Astrocyte (in vitro differentiated cells and primary cell): ENCODE measurements around the gene ADAMTS8. TPM values are rescaled to one million over a fixed set of nuclear protein-coding genes. Genes with fewer than 3 reads are reported as not detected.

Experiments used
- DNase-seq: peaks from one replicate; pipeline ENCODE4 v3.0.0-alpha.2; 2010; ENCODE audit warnings: low read depth
- FAIRE-seq: peaks from 2 replicates; lab custom pipeline; 2011; peaks lifted over from hg19 to GRCh38; lab: Jason Lieb, UNC
- H2AFZ ChIP-seq: 2 replicates; pipeline ENCODE4 v1.6.0; 2012; ENCODE audit warnings: low read depth, low read length, inconsistent platforms
- H3K27ac ChIP-seq: 2 replicates; pipeline ENCODE4 v1.5.1; 2011; ENCODE audit warnings: low read depth, low read length, inconsistent platforms
- H3K27me3 ChIP-seq: 2 replicates; pipeline ENCODE4 v1.6.0; 2011; ENCODE audit warnings: low read length, inconsistent platforms; ENCODE audit not compliant: insufficient read depth
- H3K36me3 ChIP-seq: 2 replicates; pipeline ENCODE4 v1.5.1; 2011; ENCODE audit warnings: low read length, inconsistent platforms; ENCODE audit not compliant: insufficient read depth
- H3K4me1 ChIP-seq: 2 replicates; pipeline ENCODE4 v1.5.1; 2011; ENCODE audit warnings: low read length, inconsistent platforms; ENCODE audit not compliant: insufficient read depth
- H3K4me2 ChIP-seq: 2 replicates; pipeline ENCODE4 v1.6.0; 2012; ENCODE audit warnings: low read length, inconsistent platforms
- H3K4me3 ChIP-seq: 2 replicates; pipeline ENCODE4 v1.5.1; 2011; ENCODE audit warnings: low read depth, mild to moderate bottlenecking, low read length, inconsistent platforms; ENCODE audit not compliant: insufficient read depth
- H3K79me2 ChIP-seq: 2 replicates; pipeline ENCODE4 v1.6.0; 2012; ENCODE audit warnings: mild to moderate bottlenecking, low read length, inconsistent platforms; ENCODE audit not compliant: insufficient read depth
- H3K9ac ChIP-seq: 2 replicates; pipeline ENCODE4 v1.6.0; 2012; ENCODE audit warnings: mild to moderate bottlenecking, low read length, inconsistent platforms
- H3K9me3 ChIP-seq: 2 replicates; pipeline ENCODE4 v1.5.1; 2012; ENCODE audit warnings: low read depth, mild to moderate bottlenecking, low read length, inconsistent platforms; ENCODE audit not compliant: insufficient read depth
- H4K20me1 ChIP-seq: 2 replicates; pipeline ENCODE4 v1.6.0; 2012; ENCODE audit warnings: low read length, inconsistent platforms; ENCODE audit not compliant: insufficient read depth
- H3K27ac Mint-ChIP-seq: one replicate; pipeline ENCODE4 v1.8.0; 2021; ENCODE audit warnings: mild to moderate bottlenecking, mixed read lengths; ENCODE audit not compliant: unreplicated experiment
- H3K27me3 Mint-ChIP-seq: one replicate; pipeline ENCODE4 v1.8.0; 2021; ENCODE audit warnings: low read depth, mixed read lengths; ENCODE audit not compliant: unreplicated experiment
- H3K36me3 Mint-ChIP-seq: one replicate; pipeline ENCODE4 v1.8.0; 2021; ENCODE audit warnings: low read depth, mixed read lengths; ENCODE audit not compliant: unreplicated experiment
- H3K4me1 Mint-ChIP-seq: one replicate; pipeline ENCODE4 v1.8.0; 2021; ENCODE audit warnings: low read depth, mixed read lengths; ENCODE audit not compliant: unreplicated experiment
- H3K4me3 Mint-ChIP-seq: one replicate; pipeline ENCODE4 v1.8.0; 2021; ENCODE audit warnings: mild to moderate bottlenecking, moderate library complexity, mixed read lengths; ENCODE audit not compliant: unreplicated experiment
- H3K9me3 Mint-ChIP-seq: one replicate; pipeline ENCODE4 v1.8.0; 2021; ENCODE audit warnings: mild to moderate bottlenecking, mixed read lengths; ENCODE audit not compliant: unreplicated experiment
- CTCF ChIP-seq: IDR thresholded peaks from 2 replicates; pipeline ENCODE4 v1.5.1; 2011; ENCODE audit warnings: low read depth, mild to moderate bottlenecking, inconsistent platforms, low read length, moderate library complexity; ENCODE audit not compliant: insufficient read depth
- EZH2 ChIP-seq: IDR thresholded peaks from 2 replicates; pipeline ENCODE4 v1.6.1; 2012; ENCODE audit warnings: mild to moderate bottlenecking, low read length, inconsistent platforms; ENCODE audit not compliant: insufficient read depth
- total RNA-seq: library from RNA; stranded (reverse); gene quantifications from 2 replicates; pipeline ENCODE4 v1.2.1, GENCODE V29; 2021

Gene ADAMTS8
- total RNA-seq, 1 donor from 2014 or later: 0.20 TPM

GRCh38 chr11:130473795-130474377 is 45.5 kb upstream of the ADAMTS8 start:
- no peak for FAIRE-seq
- Histone ChIP-seq H3K4me2 (no peak overlapping the region), H3K9me3 (no peaks in the 10 kb centered on the region)

GRCh38 chr11:130473056-130473794 is 44.8 kb upstream of the ADAMTS8 start:
- H3K36me3 Mint-ChIP-seq: peaks cover 8% of the 10 kb centered on the region
- FAIRE-seq (no peak), DNase-seq (no peak)
- peaks cover 19% of the 10 kb centered on the region for H3K27me3 Mint-ChIP-seq
- H3K4me2 ChIP-seq: no peak overlapping the region
- no peaks in the 10 kb centered on the region for H3K27me3 ChIP-seq
- no peaks in the 10 kb centered on the region for H4K20me1 ChIP-seq
- TF ChIP-seq CTCF: no peak
- TF ChIP-seq EZH2: no peak
- H3K27ac ChIP-seq: no peak overlapping the region
- H3K36me3 ChIP-seq: no peaks in the 10 kb centered on the region
- no peak overlapping the region for H3K4me3 ChIP-seq
- peaks cover 15% of the 10 kb centered on the region for H3K4me1 Mint-ChIP-seq
- H3K27ac Mint-ChIP-seq: no peak overlapping the region
- no peaks in the 10 kb centered on the region for H3K9me3 Mint-ChIP-seq
- no peaks in the 10 kb centered on the region for H3K79me2 ChIP-seq
- H2AFZ ChIP-seq: no peak overlapping the region
- peaks cover 18% of the 10 kb centered on the region for H3K4me1 ChIP-seq
- H3K9me3 ChIP-seq: no peaks in the 10 kb centered on the region
- no peak overlapping the region for H3K9ac ChIP-seq
- H3K4me3 Mint-ChIP-seq: no peak overlapping the region

More at GRCh38 chr11:130473795-130474377, 45.5 kb upstream of the ADAMTS8 start:
- Histone ChIP-seq H3K27ac (no peak overlapping the region), H2AFZ (no peak overlapping the region), H3K4me3 (no peak overlapping the region), H3K9ac (no peak overlapping the region), H3K79me2 (no peaks in the 10 kb centered on the region), H3K4me1 (peaks cover 25% of the 10 kb centered on the region), H4K20me1 (no peaks in the 10 kb centered on the region), H3K36me3 (no peaks in the 10 kb centered on the region), H3K27me3 (no peaks in the 10 kb centered on the region)
- no peak for DNase-seq
- Mint-ChIP-seq H3K27me3 (peaks cover 19% of the 10 kb centered on the region), H3K27ac (no peak overlapping the region), H3K4me3 (no peak overlapping the region), H3K36me3 (peaks cover 8% of the 10 kb centered on the region), H3K9me3 (no peaks in the 10 kb centered on the region), H3K4me1 (peaks cover 15% of the 10 kb centered on the region)
- TF ChIP-seq EZH2 (no peak), CTCF (no peak)

GRCh38 chr11:130472434-130472961 is 44.1 kb upstream of the ADAMTS8 start:
- Histone ChIP-seq H3K36me3 (no peaks in the 10 kb centered on the region), H3K4me3 (no peak overlapping the region), H2AFZ (no peak overlapping the region), H3K9me3 (no peaks in the 10 kb centered on the region), H3K9ac (no peak overlapping the region), H3K79me2 (no peaks in the 10 kb centered on the region), H4K20me1 (no peaks in the 10 kb centered on the region), H3K27ac (no peak overlapping the region), H3K27me3 (no peaks in the 10 kb centered on the region), H3K4me1 (peaks cover 11% of the 10 kb centered on the region), H3K4me2 (no peak overlapping the region)
- Mint-ChIP-seq H3K36me3 (peaks cover 8% of the 10 kb centered on the region), H3K9me3 (no peaks in the 10 kb centered on the region), H3K27me3 (peaks cover 19% of the 10 kb centered on the region), H3K4me1 (peaks cover 15% of the 10 kb centered on the region), H3K4me3 (no peak overlapping the region), H3K27ac (no peak overlapping the region)
- TF ChIP-seq EZH2: no peak
- no peak for TF ChIP-seq CTCF
- FAIRE-seq: no peak
- no peak for DNase-seq
